Right renal cortex interstitium (tissue), 3 donors: ENCODE measurements around the gene CACHD1. TPM values are rescaled to one million over a fixed set of nuclear protein-coding genes. Genes with fewer than 3 reads are reported as not detected.

Source experiments
- DNase-seq, 3 donors: peaks; one replicate each; pipeline ENCODE4 v3.0.0-alpha.2; 2013; ENCODE audit warnings: low read depth in 3 of 3, low spot score in 2 of 3
- polyA plus RNA-seq, 3 donors: library from polyadenylated mRNA; unstranded; fragments of 120-200 nt; gene quantifications; one replicate each; pipeline ENCODE4 v1.2.1, GENCODE V29; 2013; ENCODE audit not compliant: insufficient read length in 3 of 3

The CACHD1 gene
- 10 to 100 TPM; 50.7 to 66.3 (median 56.8) TPM for polyA plus RNA-seq

DNA sequence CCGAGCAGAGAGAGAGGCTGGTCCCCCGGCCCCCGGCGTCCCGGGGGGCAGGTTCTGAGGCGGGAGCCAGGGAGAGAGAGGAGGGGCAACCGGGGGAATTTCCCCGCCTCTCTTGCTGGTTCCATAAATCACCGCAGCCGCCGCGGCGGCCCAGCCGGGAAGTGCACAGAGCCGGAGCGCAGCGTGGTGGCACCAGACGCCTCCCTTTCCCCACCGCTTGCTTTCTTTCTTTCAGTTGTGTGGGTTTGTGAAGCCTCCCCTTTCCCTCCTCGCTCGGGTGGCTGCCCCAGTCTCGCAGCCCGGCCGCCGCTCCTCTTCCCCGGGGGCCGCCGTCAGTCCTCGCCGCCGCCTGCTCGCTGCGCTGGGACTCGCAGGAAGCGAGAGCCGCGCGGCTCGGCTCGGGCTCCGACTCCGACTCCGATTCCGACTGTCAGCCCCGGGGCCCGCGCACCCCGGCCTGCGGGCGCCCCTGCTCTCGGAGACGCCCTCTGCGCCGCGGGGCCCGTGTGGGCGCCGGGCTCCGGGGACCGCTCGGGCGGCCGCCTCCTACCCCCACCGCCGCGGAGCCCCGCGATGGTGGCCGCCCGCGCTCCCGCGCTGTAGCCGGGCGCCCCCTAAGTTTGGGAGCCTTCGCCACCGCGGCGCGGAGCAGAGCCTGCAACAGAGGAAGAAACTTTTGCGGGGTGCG, at the start of gene CACHD1:
CACHD1 (plus strand) TSS at position 153 of the 688 bp plus-strand sequence. CDS start 616 bp downstream, outside the sequence.
- peak in 2 of 3 donors; percentile 76 to 91 for DNase-seq

DNA sequence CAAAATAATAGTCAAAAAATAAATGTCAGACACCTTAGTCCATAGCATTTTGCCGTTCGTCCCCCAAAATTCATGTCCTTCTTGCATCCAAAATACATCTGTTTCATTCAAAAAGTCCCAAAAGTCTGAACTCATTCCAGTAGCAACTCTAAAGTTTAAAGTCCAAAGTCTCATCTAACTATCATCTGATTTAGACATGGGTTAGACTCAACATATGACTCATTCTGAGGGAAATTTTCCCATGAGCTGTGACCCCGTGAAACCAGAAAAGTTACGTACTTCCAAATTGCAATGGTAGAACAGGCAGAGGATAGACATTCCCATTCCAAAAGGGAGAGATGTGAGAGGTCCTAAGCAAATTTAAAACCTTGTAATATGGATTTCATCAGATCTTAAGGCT, 48.6 kb upstream of the CACHD1 start:
- DNase-seq: no peak

DNA sequence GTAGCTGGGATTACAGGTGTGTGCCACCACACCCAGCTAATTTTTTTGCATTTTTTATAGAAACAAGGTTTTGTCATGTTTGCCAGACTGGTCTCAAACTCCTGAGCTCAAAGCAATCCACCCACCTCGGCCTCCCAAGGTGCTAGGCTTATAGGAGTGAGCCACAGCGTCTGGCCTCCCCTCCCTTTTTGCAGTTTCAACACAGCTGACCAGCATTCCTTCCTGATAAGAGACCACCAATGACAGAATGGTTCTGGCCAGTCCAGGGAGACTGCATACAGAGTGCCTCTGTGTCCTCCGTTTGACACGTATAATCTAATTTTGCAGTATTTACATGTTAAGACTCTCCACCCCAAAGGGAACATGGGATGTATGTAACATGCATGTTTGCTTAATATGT, 46.4 kb upstream of the CACHD1 start:
- no peak for DNase-seq

DNA sequence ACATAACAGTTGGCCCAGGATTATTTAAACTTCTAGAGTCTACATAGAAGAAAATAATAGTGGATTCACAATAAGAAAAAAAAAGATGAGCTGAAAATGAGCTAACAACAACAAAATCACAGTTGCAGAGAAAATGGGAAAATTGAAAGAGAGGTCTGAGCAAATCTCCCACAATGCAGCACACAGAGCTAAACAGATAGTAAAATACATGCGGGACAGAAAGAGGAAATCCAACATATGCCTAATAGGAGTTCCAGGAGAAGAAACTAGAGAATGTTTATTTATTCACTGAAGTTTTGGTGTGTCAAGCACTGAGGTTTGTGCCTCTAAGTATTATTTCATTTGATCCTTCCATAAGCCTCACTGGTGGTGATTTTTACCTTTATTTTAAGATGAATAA, 45.5 kb upstream of the CACHD1 start:
- DNase-seq: no peak

DNA sequence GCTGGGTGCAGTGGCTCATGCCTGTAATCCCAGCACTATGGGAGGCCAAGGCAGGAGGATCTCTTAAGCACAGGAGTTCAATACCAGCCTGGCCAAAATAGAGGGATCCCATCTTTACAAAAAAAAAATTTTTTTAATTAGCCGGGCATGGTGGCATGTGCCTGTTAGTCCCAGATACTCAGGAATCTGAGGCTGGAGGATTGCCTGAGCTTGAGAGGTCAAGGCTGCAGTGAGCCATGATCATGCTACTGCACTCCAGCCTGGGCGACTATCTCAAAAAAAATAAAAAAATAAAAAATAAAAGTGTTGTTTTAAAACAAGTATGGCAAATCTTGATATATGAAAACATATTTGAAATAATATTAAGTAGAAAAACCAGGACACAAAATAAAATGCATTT, 44.4 kb upstream of the CACHD1 start:
- no peak for DNase-seq

DNA sequence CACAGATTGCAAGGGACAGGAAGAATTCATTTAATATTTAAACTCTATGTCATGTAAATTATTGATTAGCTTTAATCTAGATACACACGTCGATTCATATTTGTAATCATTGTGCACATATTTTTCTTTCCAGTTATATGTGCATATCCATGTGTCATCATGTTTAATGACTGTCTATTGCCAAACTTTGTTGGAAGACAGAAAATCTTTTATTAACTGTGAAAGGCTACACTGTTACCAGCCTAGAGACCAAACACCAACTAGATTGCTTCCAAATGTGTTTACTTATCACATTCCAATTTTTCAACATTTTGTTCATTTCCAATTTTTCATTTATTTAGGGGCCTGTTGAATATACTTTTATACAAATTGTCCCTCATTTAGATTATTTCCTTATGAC, 43.2 kb upstream of the CACHD1 start:
- no peak for DNase-seq

DNA sequence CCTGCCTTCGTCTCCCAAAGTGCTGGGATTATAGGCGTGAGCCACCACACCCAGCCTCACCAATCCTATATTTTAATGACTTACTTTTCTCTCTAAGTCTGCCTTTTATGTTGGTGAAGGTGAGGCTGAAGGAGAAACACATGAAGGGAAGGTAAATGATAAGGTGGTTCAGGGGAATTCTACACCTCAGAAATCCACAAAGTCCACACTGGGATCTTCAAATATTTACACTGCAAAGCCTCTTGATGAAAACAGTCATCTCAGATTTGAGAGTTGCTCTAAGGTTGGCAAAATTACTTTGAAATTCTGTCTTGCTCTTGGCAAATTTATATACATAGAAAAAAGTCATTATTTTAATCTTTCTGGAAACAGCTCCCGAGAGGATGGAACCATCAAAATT, 42.0 kb upstream of the CACHD1 start:
- DNase-seq: no peak

DNA sequence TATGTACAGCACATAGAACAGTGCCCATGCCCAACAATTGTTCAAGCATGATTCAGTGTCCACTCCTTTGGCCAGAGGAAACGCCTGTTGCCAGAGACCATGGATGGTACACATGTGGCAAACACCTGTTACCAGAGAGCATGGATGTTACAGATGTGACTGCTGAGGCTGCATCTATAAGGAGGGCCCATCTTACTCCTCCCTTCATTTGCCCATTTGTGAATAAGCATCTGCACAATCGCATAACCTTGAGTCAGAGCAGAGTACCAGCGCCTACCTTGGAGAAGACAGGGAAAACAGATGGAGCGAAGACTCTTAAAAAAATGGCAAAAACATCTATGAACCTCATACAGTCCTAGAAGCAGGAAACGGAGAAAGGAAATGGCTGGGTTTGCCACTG, 36.6 kb upstream of the CACHD1 start:
- no peak for DNase-seq

DNA sequence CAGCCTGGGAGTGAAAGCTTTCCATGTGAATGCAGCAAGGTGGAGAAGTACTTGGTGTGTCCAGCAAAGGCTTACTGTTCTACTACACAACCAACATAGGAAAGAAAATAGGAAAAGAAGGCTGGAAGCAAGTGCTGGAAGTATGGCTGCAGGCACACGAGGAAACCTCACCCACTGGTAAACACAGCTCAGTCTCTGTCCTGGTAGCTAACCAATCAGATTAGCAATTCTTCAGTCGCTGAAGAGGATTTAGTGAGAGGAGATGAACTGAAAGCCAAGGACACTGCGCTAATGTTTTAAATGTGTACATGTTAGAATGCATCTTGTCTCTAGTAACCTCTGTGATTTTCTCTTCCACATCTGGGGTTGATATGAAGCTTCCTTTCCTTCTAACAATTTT, 36.2 kb upstream of the CACHD1 start:
- no peak for DNase-seq

DNA sequence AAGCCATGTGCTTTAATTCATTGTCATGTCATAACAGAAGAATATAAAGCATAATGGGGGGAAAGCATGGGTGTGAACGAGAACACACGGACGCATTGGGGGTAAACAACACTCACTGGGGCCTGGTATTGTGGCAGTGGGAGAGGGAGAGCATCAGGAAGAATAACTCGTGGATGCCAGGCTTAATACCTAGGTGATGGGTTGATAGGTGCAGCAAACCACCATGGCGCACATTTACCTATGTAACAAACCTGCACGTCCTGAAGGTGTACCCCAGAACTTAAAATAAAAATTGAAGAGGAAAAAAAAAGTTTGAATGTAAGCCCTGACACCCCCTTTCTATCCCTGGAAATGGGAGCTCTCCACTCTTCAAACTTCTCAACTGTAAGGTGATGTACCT, 34.9 kb upstream of the CACHD1 start:
- DNase-seq: no peak

DNA sequence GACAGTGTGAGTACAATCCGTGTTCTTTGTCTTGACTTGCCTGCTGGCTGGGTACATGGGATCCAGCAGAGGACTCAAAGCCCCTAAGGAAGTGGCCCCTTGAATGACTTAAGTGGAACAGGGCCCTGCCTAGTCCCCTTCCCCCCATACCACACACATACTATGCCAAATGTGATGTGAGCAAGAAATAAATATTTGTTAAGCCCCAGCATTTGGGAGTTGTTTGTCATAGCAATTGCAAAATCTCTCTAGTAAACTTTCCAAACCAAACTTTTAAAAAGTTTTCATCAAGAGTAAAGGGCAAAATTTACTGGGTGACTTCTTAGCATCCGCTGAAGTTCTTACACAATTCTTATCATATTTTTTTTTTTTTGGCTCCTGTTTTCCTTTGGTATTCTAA, 32.5 kb upstream of the CACHD1 start:
- no peak for DNase-seq

DNA sequence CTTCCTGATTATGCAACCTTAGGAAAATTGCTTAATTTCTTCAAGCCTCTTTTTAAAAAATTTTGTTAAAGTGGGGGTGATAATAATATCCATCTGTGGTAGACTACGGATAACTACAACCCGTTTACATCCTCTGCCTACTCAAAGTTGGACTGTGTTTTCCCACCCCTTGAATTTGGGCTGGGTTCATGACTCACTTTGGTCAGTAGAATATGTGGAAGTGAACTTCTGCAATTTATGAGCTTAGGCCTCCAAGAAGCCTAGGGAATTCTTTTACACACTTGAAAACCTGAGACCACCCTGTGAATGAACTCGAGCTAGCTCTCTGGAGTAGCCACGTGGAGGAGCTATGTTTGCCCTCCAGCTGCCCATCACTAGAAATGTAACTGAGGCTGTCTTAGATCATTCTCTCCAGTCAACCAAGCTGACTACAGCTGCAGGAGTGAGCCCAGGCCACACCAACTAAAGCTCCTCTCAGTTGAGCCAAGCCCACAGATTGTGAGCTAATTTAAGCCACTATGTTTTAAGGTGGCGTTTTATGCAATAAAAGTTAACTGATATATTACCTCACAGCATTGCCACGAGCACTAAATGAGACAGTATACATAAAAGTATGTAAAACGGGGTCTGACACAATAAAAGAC, 29.6 kb upstream of the CACHD1 start:
- DNase-seq: no peak

DNA sequence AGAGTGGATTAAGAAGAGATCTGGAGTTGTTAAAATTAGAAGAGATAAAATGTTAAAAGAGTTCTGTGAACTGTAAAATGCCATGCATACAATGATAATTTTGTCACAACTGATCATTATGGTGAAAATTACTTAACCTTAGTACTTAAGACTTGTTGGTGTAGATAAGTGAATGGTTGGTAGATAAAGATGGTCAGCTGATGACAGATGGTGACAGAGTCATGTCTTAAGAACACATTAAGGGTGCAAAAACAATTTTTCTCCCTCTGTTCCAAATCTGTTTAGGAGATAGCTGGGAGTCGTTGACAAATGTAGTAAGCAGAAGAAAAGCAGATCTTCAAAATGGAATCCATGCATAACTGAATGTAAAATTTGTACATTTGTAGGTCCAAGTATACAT, 18.5 kb upstream of the CACHD1 start:
- no peak for DNase-seq

DNA sequence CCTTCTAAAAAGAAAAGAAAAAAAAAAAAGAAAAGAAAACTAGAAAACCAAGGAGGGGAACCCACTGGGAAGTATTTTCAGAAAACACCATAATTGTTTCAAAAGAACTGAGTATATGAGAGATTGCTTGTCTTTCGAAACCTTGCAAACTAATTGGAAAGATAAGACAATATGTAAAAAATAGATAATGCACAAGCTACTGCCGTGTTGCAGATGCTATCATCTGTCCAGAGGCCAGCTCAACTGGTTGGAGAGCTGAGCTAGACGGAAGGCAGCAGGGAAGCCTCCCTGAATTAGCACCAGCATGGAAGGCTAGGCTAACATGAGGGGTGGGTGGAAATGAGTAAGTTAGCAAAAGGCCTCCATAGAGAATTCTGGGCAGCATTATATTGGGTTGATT, 16.2 kb upstream of the CACHD1 start:
- DNase-seq: no peak

DNA sequence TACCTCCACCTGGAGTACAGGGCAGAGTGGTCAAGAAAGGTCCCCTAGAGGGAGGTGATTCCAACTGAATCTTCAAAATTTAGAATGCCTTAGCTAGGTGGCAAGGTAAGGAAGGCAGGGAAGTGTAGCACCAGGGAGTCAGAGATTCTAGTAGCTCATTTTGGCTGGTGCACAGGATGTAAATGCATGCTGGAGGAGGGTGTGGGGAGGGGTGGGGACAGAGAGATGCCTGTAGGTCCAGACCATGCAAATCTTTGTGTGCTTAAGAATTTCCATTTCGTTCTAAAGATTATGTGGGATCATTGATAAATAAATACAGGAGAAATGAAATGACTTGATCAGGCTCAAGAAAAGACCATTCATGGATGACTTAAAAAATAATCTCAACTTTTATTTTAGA, 11.0 kb upstream of the CACHD1 start:
- DNase-seq: no peak

DNA sequence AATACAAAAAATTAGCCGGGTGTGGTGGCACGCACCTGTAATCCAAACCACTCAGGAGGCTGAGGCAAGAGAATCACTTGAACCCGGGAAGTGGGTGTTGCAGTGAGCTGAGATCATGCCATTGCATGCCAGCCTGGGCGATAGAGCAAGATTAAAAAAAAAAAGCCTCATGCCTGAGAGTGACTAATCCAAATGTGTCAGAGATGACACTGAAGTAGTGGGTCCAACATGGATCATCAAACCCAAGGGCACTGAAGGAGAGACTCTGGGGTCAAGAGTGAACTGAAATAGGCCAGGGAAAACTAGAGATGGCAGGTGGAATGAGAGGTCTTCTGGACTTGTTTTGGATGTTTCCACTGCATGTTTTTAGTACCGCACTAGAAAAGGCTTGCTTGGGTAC, 10.2 kb upstream of the CACHD1 start:
- no peak for DNase-seq

DNA sequence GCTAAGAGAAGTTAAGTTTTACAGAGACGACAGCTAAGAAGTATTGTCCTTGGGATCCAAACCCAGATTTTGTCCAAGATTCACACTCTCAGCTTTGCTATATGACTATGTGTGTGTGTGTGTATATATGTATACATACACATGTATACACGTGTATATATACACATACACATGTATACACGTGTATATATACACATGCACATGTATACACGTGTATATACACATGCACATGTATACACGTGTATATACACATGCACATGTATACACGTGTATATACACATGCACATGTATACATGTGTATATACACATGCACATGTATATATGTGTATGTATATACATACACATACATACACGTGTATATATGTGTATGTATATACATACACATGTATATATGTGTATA, 3.9 kb upstream of the CACHD1 start:
- no peak for DNase-seq

DNA sequence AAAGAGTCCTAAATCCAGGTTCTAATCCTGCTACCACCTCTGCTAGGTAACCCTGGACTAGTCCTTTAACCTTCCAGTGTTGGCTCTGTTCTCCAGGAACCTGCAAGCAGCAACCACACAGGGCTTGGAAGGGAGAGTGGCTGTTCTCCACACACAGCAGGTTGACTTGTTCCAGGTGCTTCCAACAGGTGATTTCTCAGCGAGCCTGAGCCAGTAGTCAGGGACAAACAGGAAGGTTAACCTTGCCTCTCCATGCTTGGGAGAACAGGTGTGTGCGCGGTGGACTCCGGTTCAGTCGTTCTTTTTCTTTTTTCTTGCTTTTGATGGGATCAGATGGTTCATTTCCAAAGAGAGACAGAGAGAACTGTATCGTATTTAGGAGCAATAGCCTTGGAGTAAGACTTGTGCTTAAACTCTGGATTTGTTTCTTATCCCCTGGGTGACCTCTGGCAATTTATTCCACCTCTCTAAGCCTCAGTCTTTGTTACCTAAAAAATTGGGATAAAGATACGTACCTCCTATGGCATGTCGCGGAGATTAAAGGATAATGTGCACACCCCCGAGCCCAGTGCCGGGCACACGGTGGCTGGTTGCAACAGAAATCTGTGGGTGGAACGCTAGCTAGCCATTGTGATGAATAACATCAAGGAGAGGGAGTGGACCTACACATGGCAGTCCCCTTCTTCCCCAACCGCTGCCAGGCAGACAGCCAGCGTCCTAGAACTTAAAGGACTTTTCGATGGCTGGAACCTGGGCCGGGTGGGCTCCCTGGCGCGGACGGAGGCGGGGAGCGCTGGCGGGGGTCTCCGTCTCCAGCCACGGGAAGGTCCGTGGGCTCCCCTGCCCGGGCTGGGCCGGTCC, 583 bp upstream of the CACHD1 start:
- DNase-seq: peak in 1 of 3 donors; percentile 46

DNA sequence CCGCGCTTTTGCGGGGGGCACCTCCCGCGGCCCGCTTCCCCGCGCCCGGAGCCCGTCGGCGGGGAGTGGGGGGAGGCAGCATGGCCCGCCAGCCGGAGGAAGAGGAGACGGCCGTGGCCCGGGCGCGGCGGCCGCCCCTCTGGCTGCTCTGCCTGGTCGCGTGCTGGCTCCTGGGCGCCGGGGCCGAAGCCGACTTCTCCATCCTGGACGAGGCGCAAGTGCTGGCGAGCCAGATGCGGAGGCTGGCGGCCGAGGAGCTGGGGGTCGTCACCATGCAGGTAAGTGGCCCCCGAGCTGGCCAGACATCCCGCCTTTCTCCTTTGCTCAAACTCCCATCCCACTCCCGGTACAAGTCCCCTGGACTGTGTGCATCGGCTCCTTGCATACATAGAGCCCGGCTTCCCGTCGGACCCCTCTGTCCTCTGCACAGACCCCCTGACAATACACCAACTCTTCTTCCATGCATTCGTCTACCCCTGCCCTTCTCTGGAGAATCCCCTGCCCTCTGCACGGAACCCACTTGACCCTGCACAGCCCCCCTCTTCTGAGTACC, 812 bp downstream of the CACHD1 start:
- DNase-seq: no peak

DNA sequence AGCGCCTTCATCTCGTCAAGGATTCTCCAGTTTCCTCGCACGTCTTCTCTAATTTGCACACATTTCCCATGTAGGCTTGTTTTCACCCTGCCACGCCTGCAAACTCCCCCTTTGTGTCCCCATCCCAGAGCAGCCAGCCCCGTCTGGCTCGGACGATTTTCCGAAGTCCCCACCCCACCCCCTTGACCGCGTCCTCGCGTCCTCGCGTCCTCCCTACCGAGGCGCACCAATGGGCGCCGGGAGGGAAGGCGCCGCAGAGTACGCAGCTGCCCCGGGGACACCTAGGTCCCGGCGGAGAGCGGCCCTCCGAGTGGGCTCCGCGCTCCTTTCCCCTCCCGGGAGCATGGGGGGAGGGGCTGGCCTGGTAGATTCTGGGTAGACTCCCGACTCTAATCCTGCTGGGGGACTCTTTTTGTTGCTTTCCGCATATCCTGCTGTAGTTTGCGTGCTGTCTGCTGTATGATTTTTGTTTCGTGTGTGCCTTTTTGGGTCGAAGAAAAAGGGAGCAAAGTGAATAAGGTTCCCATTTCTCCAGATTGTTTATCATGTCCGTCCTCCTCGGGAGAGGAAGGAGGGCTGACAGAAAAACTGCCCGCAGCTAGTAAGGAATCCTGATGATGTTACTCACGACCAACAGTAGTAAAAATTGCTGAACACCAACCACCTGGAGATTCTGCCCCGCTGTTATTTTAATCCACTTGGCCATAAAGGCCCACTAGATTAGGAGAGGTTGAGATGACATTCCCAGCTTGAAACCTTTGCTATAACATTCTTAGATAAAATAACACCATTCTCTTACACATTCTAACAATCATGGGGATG, 1.5 kb downstream of the CACHD1 start:
- DNase-seq: peak in 1 of 3 donors; percentile 53

DNA sequence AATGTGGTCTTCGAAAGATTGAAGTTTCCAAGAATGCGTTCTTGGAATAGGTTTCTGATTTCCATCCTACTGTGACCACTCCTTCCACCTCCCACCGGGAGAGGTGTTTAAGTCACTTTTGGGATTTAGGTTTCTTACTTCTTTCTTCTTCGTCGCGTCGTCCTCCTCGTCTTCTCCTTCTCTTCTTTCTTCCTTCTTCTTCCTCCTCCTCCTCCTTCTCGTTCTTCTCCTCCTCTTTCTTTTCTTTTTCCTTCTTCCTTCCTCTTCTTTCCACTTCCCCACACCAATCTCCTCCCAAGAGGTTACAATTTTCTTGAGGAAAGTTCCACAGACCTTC, 2.1 kb downstream of the CACHD1 start:
- no peak for DNase-seq
